Vagina (tissue), 2 donors: ENCODE data around the gene FUT8. TPM values are rescaled to one million over a fixed set of nuclear protein-coding genes. Genes with fewer than 3 reads are reported as not detected.

ENCODE experiments used
- DNase-seq, 2 donors: peaks; one replicate each; pipeline ENCODE4 v3.0.0-alpha.2; 2017; ENCODE audit errors: extremely low spot score in 2 of 2
- H3K27ac ChIP-seq: fragments of 200-600 bp; sonication (generic); one replicate; pipeline ENCODE4 v1.5.1; 2019
- H3K27me3 ChIP-seq: fragments of 200-600 bp; sonication (generic); one replicate; pipeline ENCODE4 v1.5.1; 2019
- H3K36me3 ChIP-seq, 2 donors: fragments of 200-600 bp; sonication (generic); one replicate each; pipeline ENCODE4 v1.5.1; 2017 to 2019
- H3K4me1 ChIP-seq: fragments of 200-600 bp; sonication (generic); one replicate; pipeline ENCODE4 v1.5.1; 2019
- H3K4me3 ChIP-seq, 2 donors: fragments of 200-600 bp; sonication (generic); 1 replicate in 1 of 2; 2 replicates in 1 of 2; pipeline ENCODE4 v1.5.1; 2016 to 2019
- H3K9me3 ChIP-seq: fragments of 200-600 bp; sonication (generic); one replicate; pipeline ENCODE4 v1.5.1; 2019
- POLR2A ChIP-seq, 2 donors: fragments of 450-650 bp; IDR thresholded peaks; one replicate each; pipeline ENCODE4 v1.6.1; 2017; ENCODE audit warnings: antibody characterized with exemption in 2 of 2, mild to moderate bottlenecking in 2 of 2, moderate library complexity in 2 of 2
- POLR2AphosphoS5 ChIP-seq, 2 donors: sonication (generic); formaldehyde crosslinking; IDR thresholded peaks; one replicate each; pipeline ENCODE4 v1.9.0; 2017; ENCODE audit warnings: antibody characterized with exemption in 2 of 2, mild to moderate bottlenecking in 2 of 2, low read depth in 1 of 2; ENCODE audit not compliant: insufficient read depth in 1 of 2
- intact Hi-C: fragments of 100-400 bp; cut with DNase I; formaldehyde crosslinking; loops from one replicate; pipeline ENCODE4 v1.15.1; 2023
- total RNA-seq: library from RNA; depleted of rRNA; stranded (reverse); fragments of >200 nt; gene quantifications from one replicate; pipeline ENCODE4 v1.2.3, GENCODE V29; 2016
- TF ChIP-seq, protein P1 (sequence below), 3 experiments: fragments of 450-650 bp in 2 of 3; fragments of 200-600 bp in 1 of 3; sonication (generic) in 1 of 3; IDR thresholded peaks; one replicate each; pipeline ENCODE4 v1.5.1; 2017 to 2019; ENCODE audit warnings: antibody characterized with exemption in 3 of 3, mild to moderate bottlenecking in 2 of 3, moderate library complexity in 2 of 3

Gene FUT8
- total RNA-seq, 1 donor from 2014 or later: 35.1 TPM

DNA sequence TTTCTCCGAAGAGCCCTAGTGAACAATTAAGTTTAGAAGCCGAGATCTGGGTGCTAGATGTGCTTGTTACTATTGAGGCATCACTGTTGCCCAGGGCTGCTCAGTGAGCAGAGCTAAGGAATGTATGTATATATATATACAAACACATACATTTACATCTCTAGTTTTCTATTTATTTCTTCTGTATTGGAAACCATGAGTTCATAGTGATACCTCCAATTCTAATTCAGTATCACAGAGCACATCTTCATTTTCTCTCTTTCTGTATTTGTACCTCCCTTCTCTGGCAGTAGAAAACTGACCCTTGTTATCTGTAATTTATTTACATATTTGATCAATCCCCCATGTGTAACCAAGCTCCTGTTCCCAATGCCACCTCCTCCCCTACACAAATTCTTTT lies 40.7 kb upstream of the FUT8 start:
- H3K27ac ChIP-seq: no peak overlapping the region
- H3K27me3 ChIP-seq: no peaks in the 10 kb centered on the region
- DNase-seq: no peak
- intact Hi-C loops: no loop called here
- H3K36me3 ChIP-seq: no peaks in the 10 kb centered on the region
- peaks cover under 1% of the 10 kb centered on the region for H3K4me1 ChIP-seq
- H3K9me3 ChIP-seq: no peaks in the 10 kb centered on the region
- TF ChIP-seq, protein P1, sequence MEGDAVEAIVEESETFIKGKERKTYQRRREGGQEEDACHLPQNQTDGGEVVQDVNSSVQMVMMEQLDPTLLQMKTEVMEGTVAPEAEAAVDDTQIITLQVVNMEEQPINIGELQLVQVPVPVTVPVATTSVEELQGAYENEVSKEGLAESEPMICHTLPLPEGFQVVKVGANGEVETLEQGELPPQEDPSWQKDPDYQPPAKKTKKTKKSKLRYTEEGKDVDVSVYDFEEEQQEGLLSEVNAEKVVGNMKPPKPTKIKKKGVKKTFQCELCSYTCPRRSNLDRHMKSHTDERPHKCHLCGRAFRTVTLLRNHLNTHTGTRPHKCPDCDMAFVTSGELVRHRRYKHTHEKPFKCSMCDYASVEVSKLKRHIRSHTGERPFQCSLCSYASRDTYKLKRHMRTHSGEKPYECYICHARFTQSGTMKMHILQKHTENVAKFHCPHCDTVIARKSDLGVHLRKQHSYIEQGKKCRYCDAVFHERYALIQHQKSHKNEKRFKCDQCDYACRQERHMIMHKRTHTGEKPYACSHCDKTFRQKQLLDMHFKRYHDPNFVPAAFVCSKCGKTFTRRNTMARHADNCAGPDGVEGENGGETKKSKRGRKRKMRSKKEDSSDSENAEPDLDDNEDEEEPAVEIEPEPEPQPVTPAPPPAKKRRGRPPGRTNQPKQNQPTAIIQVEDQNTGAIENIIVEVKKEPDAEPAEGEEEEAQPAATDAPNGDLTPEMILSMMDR (IDR thresholded peaks at IDR 0.05): no peak
- no peak for TF ChIP-seq POLR2A (IDR thresholded peaks at IDR 0.05)
- TF ChIP-seq POLR2AphosphoS5 (IDR thresholded peaks at IDR 0.05; ENCODE audit: insufficient read depth in 1 of 2, low read depth in 1 of 2): no peak
- H3K4me3 ChIP-seq: no peak overlapping the region

DNA sequence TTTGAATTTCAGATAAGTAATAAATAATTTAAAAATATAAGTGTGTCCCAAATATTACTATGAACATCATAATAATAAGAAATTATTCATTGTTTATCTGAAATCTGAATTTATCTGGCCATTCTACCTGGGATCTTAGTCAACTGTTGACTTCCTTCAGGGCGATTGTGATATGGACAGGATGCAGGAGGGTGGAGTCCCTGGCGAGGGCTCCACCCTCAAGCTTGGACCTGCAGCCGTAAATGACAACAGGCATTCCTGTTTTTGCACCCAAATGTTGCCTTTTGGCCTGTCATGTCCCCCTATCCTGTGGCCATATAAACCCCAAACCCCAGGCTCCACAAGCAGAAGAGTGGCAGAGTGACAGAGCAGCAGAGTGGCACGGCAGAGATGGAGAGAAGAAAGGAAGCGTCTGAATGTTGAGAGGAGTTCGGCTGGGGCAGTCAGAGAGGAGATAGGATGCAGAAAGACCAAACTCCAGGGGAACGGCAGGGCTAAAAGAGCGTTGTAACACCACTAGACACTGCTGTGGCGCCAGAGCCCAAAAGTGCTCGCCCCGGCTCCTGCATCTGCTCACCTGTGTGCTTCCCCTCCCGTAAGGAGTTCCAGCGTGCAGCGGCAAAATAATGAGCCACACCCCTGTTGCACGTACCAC lies 39.4 kb upstream of the FUT8 start:
- no peak for DNase-seq
- H3K27ac ChIP-seq: no peak overlapping the region
- no peak for TF ChIP-seq POLR2A (IDR thresholded peaks at IDR 0.05)
- TF ChIP-seq, protein P1 (IDR thresholded peaks at IDR 0.05): no peak
- TF ChIP-seq POLR2AphosphoS5 (IDR thresholded peaks at IDR 0.05; ENCODE audit: insufficient read depth in 1 of 2, low read depth in 1 of 2): no peak

DNA sequence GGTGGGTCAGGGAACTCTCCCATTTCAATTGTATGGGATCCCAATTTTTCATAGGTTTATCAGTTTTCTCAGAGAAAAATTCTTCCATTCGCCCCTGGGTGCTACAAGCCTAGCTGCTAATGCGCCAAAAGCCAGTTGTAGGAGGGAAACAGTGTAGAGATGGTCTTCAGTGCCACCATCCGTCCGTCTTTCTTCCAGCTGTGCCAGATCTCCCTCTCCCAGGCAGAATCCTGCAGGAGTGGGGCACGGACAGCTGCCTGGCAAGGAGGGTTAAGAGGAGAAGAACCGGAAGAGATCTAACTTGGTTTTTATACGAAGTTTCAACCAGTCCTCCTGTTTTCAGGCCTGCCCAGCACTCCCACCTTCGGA lies 38.9 kb upstream of the FUT8 start:
- Histone ChIP-seq H3K4me1 (peaks cover 15% of the 10 kb centered on the region), H3K4me3 (no peak overlapping the region), H3K36me3 (no peaks in the 10 kb centered on the region), H3K27ac (no peak overlapping the region), H3K27me3 (no peaks in the 10 kb centered on the region), H3K9me3 (no peaks in the 10 kb centered on the region)
- intact Hi-C loops: no loop called here
- DNase-seq: no peak
- TF ChIP-seq POLR2A (IDR thresholded peaks at IDR 0.05) (no peak), POLR2AphosphoS5 (IDR thresholded peaks at IDR 0.05; ENCODE audit: insufficient read depth in 1 of 2, low read depth in 1 of 2) (no peak)
- TF ChIP-seq, protein P1 (IDR thresholded peaks at IDR 0.05): no peak

More for the DNA sequence above, 39.4 kb upstream of the FUT8 start:
- Histone ChIP-seq H3K27me3 (no peaks in the 10 kb centered on the region), H3K36me3 (no peaks in the 10 kb centered on the region), H3K4me1 (peaks cover 13% of the 10 kb centered on the region), H3K9me3 (no peaks in the 10 kb centered on the region), H3K4me3 (no peak overlapping the region)
- intact Hi-C loops: no loop called here

DNA sequence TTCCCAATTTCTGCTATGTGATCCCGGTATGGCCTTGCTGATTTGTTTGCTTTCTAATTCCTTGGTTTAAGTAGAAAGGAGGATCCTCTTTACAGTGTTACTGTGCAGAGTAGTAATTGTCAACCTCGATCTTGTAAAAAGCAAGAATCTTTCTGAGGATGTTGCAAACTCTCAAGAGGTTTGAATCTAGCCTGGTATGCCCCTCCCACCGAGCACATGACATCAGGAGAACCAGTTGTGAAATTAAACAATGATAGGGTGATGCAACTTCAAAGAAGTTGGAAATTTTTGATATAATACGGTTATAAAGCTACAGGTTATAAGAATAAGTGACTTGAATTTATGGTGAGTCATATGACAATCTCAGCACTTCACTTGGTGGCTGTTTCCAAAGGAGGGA lies 35.0 kb upstream of the FUT8 start:
- Histone ChIP-seq H3K27me3 (no peaks in the 10 kb centered on the region), H3K27ac (no peak overlapping the region), H3K36me3 (no peaks in the 10 kb centered on the region), H3K4me1 (peaks cover 15% of the 10 kb centered on the region), H3K9me3 (no peaks in the 10 kb centered on the region), H3K4me3 (no peak overlapping the region)
- no peak for DNase-seq
- peak in 1 of 2 donors; percentile 55 for TF ChIP-seq POLR2AphosphoS5 (IDR thresholded peaks at IDR 0.05; ENCODE audit: insufficient read depth in 1 of 2, low read depth in 1 of 2)
- TF ChIP-seq, protein P1 (IDR thresholded peaks at IDR 0.05): no peak
- intact Hi-C loops: no loop called here

DNA sequence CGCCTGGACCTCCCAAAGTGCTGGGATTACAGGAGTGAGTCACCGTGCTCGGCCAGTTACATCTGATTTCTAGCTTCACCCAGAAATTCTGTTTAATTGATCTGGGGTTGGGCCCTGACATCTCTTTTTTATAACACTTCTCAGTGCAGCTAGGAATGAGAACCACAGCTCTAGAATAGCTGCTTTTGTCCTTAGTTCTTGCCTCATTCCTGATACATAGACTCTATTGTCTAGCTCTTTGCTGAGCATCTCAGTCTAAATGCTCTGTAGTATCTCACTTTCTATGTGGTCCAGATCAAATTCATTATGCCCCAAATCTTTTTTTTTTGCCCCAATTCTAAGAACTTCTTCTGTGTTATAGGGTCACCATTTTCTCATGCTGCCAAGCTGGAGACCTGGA lies 29.9 kb upstream of the FUT8 start:
- peaks cover 7% of the 10 kb centered on the region for H3K4me1 ChIP-seq
- H3K27ac ChIP-seq: no peak overlapping the region
- intact Hi-C loops: no loop called here
- H3K36me3 ChIP-seq: no peaks in the 10 kb centered on the region
- no peaks in the 10 kb centered on the region for H3K27me3 ChIP-seq
- no peak overlapping the region for H3K4me3 ChIP-seq
- TF ChIP-seq POLR2AphosphoS5 (IDR thresholded peaks at IDR 0.05; ENCODE audit: insufficient read depth in 1 of 2, low read depth in 1 of 2) (no peak), POLR2A (IDR thresholded peaks at IDR 0.05) (no peak)
- TF ChIP-seq, protein P1 (IDR thresholded peaks at IDR 0.05): no peak
- no peak for DNase-seq
- no peaks in the 10 kb centered on the region for H3K9me3 ChIP-seq
